Neural cell (in vitro differentiated cells): ENCODE results near the gene ADPRHL1. TPM values are rescaled to one million over a fixed set of nuclear protein-coding genes. Genes with fewer than 3 reads are reported as not detected.

Source experiments
- H2AFZ ChIP-seq: fragments of 200-600, 300-800 bp; sonication (generic), shearing (Covaris generic); 2 replicates; pipeline ENCODE4 v1.6.0; 2014; ENCODE audit warnings: low read depth, mild to moderate bottlenecking, antibody characterized with exemption, low read length, moderate library complexity
- H3F3A ChIP-seq: fragments of 200-600 bp; shearing (Covaris generic); 2 replicates; pipeline ENCODE4 v1.6.1; 2016; ENCODE audit warnings: mild to moderate bottlenecking, moderate library complexity, mixed read lengths, antibody characterized with exemption, low read length; ENCODE audit not compliant: insufficient read depth, poor library complexity, severe bottlenecking
- H3K27ac ChIP-seq: fragments of 200-600, 300-800 bp; sonication (generic), shearing (Covaris generic); 2 replicates; pipeline ENCODE4 v1.5.1; 2014; ENCODE audit warnings: mild to moderate bottlenecking, low read length, moderate library complexity
- H3K27me3 ChIP-seq: fragments of 300-800, 200-600 bp; sonication (generic), shearing (Covaris generic); 2 replicates; pipeline ENCODE4 v1.6.0; 2014; ENCODE audit warnings: mild to moderate bottlenecking, low read depth, low read length, moderate library complexity; ENCODE audit not compliant: insufficient read depth
- H3K36me3 ChIP-seq: fragments of 300-800, 200-600 bp; sonication (generic), shearing (Covaris generic); 2 replicates; pipeline ENCODE4 v1.5.1; 2014; ENCODE audit warnings: mild to moderate bottlenecking, antibody characterized with exemption, low read length, moderate library complexity; ENCODE audit not compliant: insufficient read depth
- H3K4me2 ChIP-seq: fragments of 300-800, 200-600 bp; sonication (generic), shearing (Covaris generic); 2 replicates; pipeline ENCODE4 v1.6.0; 2014; ENCODE audit warnings: mild to moderate bottlenecking, low read length
- H3K4me3 ChIP-seq: fragments of 300-800, 200-600 bp; sonication (generic), shearing (Covaris generic); 2 replicates; pipeline ENCODE4 v1.5.1; 2014; ENCODE audit warnings: mild to moderate bottlenecking, low read length, moderate library complexity
- H3K79me2 ChIP-seq: fragments of 200-600 bp; shearing (Covaris generic); replicated peaks from 2 replicates; pipeline ENCODE4 v1.6.0; 2014; ENCODE audit warnings: mild to moderate bottlenecking, low read length, moderate library complexity; ENCODE audit not compliant: insufficient read depth
- H3K9ac ChIP-seq: fragments of 300-800, 200-600 bp; sonication (generic), shearing (Covaris generic); 2 replicates; pipeline ENCODE4 v1.6.1; 2016; ENCODE audit warnings: mild to moderate bottlenecking, low read length, mixed read lengths
- H3K9me2 ChIP-seq: fragments of 200-600 bp; shearing (Covaris generic); 2 replicates; pipeline ENCODE4 v1.6.1; 2016; ENCODE audit warnings: mild to moderate bottlenecking, low read length, mixed read lengths; ENCODE audit not compliant: insufficient read depth
- H3K9me3 ChIP-seq: fragments of 200-600, 300-800 bp; sonication (generic), shearing (Covaris generic); 2 replicates; pipeline ENCODE4 v1.6.1; 2016; ENCODE audit warnings: mild to moderate bottlenecking, mixed run types, low read length, moderate library complexity, mixed read lengths
- H4K20me1 ChIP-seq: fragments of 200-600 bp; shearing (Covaris generic); 2 replicates; pipeline ENCODE4 v1.6.1; 2016; ENCODE audit warnings: mild to moderate bottlenecking, mixed run types; ENCODE audit not compliant: insufficient read depth
- EP300 ChIP-seq: fragments of 450-650 bp; conservative IDR thresholded peaks from 2 replicates; pipeline ENCODE4 v1.6.1; 2014; ENCODE audit warnings: antibody characterized with exemption, mild to moderate bottlenecking, moderate library complexity; ENCODE audit not compliant: poor library complexity, severe bottlenecking
- EZH2 ChIP-seq: fragments of 200-600, 300-800 bp; shearing (Covaris generic), sonication (generic); IDR thresholded peaks from 2 replicates; pipeline ENCODE4 v1.6.1; 2014; ENCODE audit warnings: antibody characterized with exemption, low read length, borderline replicate concordance, mild to moderate bottlenecking; ENCODE audit not compliant: insufficient read depth, poor library complexity, severe bottlenecking
- MXI1 ChIP-seq: fragments of 450-650 bp; conservative IDR thresholded peaks from 2 replicates; pipeline ENCODE4 v1.6.1; 2014; ENCODE audit warnings: antibody characterized with exemption, mild to moderate bottlenecking; ENCODE audit not compliant: poor library complexity, severe bottlenecking
- POLR2AphosphoS5 ChIP-seq: IDR thresholded peaks from 2 replicates; pipeline ENCODE4 v1.6.1; 2012
- RAD21 ChIP-seq: fragments of 450-650 bp; conservative IDR thresholded peaks from 2 replicates; pipeline ENCODE4 v1.6.1; 2014; ENCODE audit warnings: antibody characterized with exemption, mild to moderate bottlenecking, moderate library complexity
- SMC3 ChIP-seq: fragments of 450-650 bp; conservative IDR thresholded peaks from 2 replicates; pipeline ENCODE4 v1.6.1; 2014; ENCODE audit warnings: antibody characterized with exemption, mild to moderate bottlenecking, moderate library complexity; ENCODE audit not compliant: poor library complexity
- TAF1 ChIP-seq: IDR thresholded peaks from 2 replicates; pipeline ENCODE4 v1.6.1; 2012; ENCODE audit warnings: low read depth
- polyA plus RNA-seq: library from polyadenylated mRNA; depleted of rRNA; stranded (reverse); fragments of >200 nt; gene quantifications from 2 replicates; pipeline ENCODE4 v1.2.3, GENCODE V29; 2014
- TF ChIP-seq, protein P1 (sequence below): fragments of 450-650 bp; IDR thresholded peaks from 2 replicates; pipeline ENCODE4 v1.5.1; 2014; ENCODE audit warnings: antibody characterized with exemption, mild to moderate bottlenecking, moderate library complexity; ENCODE audit not compliant: poor library complexity, severe bottlenecking
- TF ChIP-seq, protein P2 (sequence below): IDR thresholded peaks from 2 replicates; pipeline ENCODE4 v1.6.1; 2012; ENCODE audit warnings: borderline replicate concordance

Gene ADPRHL1
- polyA plus RNA-seq, 1 donor from 2014 or later = 1.1 TPM

DNA sequence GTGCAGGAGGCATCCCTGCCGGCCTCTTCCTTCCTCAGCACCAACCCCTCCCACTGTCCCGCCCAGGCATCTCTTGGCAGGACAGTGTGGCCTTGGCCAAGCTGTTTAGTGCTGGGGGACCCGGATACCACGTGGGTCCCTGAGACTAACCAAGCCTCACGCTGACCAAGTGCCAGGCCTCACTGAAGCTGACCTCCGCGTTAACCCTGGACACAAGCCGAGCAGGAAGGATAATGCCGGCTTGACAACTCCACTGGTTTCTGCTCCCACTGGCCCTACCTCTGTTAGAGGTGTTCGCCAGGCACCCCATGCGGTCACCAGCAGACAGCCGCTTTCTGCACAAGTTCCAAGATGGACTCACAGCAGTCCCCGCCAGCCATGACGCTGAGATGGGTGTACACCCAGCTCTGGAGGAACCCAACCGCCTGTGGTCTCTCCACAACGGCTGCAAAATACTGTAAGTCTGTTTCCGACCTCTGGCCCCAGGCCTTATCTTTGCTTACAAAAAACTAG lies 101.7 kb downstream of the ADPRHL1 start:
- no peaks in the 10 kb centered on the region for H3K36me3 ChIP-seq
- no peak overlapping the region for H3K4me2 ChIP-seq
- TF ChIP-seq, protein P1, sequence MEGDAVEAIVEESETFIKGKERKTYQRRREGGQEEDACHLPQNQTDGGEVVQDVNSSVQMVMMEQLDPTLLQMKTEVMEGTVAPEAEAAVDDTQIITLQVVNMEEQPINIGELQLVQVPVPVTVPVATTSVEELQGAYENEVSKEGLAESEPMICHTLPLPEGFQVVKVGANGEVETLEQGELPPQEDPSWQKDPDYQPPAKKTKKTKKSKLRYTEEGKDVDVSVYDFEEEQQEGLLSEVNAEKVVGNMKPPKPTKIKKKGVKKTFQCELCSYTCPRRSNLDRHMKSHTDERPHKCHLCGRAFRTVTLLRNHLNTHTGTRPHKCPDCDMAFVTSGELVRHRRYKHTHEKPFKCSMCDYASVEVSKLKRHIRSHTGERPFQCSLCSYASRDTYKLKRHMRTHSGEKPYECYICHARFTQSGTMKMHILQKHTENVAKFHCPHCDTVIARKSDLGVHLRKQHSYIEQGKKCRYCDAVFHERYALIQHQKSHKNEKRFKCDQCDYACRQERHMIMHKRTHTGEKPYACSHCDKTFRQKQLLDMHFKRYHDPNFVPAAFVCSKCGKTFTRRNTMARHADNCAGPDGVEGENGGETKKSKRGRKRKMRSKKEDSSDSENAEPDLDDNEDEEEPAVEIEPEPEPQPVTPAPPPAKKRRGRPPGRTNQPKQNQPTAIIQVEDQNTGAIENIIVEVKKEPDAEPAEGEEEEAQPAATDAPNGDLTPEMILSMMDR = no peak
- TF ChIP-seq MXI1 (no peak), POLR2AphosphoS5 (no peak), RAD21 (no peak), TAF1 (no peak), EP300 (no peak), SMC3 (no peak), EZH2 (no peak)
- TF ChIP-seq, protein P2, sequence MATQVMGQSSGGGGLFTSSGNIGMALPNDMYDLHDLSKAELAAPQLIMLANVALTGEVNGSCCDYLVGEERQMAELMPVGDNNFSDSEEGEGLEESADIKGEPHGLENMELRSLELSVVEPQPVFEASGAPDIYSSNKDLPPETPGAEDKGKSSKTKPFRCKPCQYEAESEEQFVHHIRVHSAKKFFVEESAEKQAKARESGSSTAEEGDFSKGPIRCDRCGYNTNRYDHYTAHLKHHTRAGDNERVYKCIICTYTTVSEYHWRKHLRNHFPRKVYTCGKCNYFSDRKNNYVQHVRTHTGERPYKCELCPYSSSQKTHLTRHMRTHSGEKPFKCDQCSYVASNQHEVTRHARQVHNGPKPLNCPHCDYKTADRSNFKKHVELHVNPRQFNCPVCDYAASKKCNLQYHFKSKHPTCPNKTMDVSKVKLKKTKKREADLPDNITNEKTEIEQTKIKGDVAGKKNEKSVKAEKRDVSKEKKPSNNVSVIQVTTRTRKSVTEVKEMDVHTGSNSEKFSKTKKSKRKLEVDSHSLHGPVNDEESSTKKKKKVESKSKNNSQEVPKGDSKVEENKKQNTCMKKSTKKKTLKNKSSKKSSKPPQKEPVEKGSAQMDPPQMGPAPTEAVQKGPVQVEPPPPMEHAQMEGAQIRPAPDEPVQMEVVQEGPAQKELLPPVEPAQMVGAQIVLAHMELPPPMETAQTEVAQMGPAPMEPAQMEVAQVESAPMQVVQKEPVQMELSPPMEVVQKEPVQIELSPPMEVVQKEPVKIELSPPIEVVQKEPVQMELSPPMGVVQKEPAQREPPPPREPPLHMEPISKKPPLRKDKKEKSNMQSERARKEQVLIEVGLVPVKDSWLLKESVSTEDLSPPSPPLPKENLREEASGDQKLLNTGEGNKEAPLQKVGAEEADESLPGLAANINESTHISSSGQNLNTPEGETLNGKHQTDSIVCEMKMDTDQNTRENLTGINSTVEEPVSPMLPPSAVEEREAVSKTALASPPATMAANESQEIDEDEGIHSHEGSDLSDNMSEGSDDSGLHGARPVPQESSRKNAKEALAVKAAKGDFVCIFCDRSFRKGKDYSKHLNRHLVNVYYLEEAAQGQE = no peak

DNA sequence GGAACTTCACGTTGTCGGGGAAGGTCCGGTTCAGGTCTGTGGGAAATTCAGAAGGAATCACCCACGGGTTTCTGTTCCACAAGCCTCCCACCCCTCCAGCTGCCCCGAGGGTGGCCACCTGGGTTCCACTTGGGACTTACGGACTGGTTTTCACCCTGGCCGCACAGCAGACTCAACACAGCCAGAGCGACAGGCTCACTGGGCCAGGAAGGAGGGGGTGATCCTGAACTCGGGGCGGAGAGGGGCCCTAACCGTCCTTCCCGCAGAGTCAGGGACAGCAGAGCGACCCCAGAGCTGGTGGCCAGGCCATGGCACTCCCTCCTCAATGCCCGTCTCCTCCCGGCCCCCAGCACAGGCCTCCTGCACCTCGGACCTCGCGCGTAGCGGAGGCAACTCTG lies 102.4 kb downstream of the ADPRHL1 start:
- H3K9me2 ChIP-seq = no peaks in the 10 kb centered on the region
- no peaks in the 10 kb centered on the region for H3K79me2 ChIP-seq
- H3K4me3 ChIP-seq = no peak overlapping the region
- no peaks in the 10 kb centered on the region for H3K36me3 ChIP-seq
- no peaks in the 10 kb centered on the region for H3F3A ChIP-seq
- no peak overlapping the region for H3K27ac ChIP-seq
- H3K9ac ChIP-seq = no peak overlapping the region
- no peak overlapping the region for H3K4me2 ChIP-seq
- no peak overlapping the region for H2AFZ ChIP-seq
- H3K9me3 ChIP-seq = no peaks in the 10 kb centered on the region
- no peaks in the 10 kb centered on the region for H4K20me1 ChIP-seq
- TF ChIP-seq, protein P2 = no peak
- TF ChIP-seq, protein P1 = no peak
- TF ChIP-seq EP300 = no peak
- no peak for TF ChIP-seq EZH2
- no peak for TF ChIP-seq TAF1
- TF ChIP-seq SMC3 = no peak
- TF ChIP-seq POLR2AphosphoS5 = no peak
- no peak for TF ChIP-seq RAD21
- no peak for TF ChIP-seq MXI1
- H3K27me3 ChIP-seq = no peaks in the 10 kb centered on the region

More for the DNA sequence above, 101.7 kb downstream of the ADPRHL1 start:
- Histone ChIP-seq H3K27ac (no peak overlapping the region), H2AFZ (no peak overlapping the region), H4K20me1 (no peaks in the 10 kb centered on the region), H3K79me2 (no peaks in the 10 kb centered on the region), H3K9ac (no peak overlapping the region), H3K27me3 (no peaks in the 10 kb centered on the region), H3F3A (no peaks in the 10 kb centered on the region), H3K9me2 (no peaks in the 10 kb centered on the region), H3K4me3 (no peak overlapping the region), H3K9me3 (no peaks in the 10 kb centered on the region)
